ENCODE results near the gene TRIM38. TPM values are rescaled to one million over a fixed set of nuclear protein-coding genes. Genes with fewer than 3 reads are reported as not detected.
A peak's percentile ranks its signal among the peaks of the same experiment; 100 is the strongest.
"Not testable (repeated sequence)": the region's sequence is repeated elsewhere in the genome, so short reads cannot be mapped to it uniquely, and the experiment has no call there.

The TRIM38 gene
- total RNA-seq, 2 donors from 2014 or later: 2.5 to 5.2 TPM

- H3K4me3 ChIP-seq: no peak overlapping the region
- no peak overlapping the region for H3K27ac ChIP-seq
- TF ChIP-seq CTCF (IDR thresholded peaks at IDR 0.05): no peak
- peaks cover 5% of the 10 kb centered on the region for H3K36me3 ChIP-seq
- no peak for DNase-seq (ENCODE audit: low spot score)
- no peaks in the 10 kb centered on the region for H3K9me3 ChIP-seq
- no peaks in the 10 kb centered on the region for H3K4me1 ChIP-seq
- no peaks in the 10 kb centered on the region for H3K27me3 ChIP-seq
These were observed 38.0 kb downstream of the TRIM38 start for GRCh38 chr6:26000366-26001144.

- peak; percentile 80 for DNase-seq (ENCODE audit: low spot score)
- TF ChIP-seq CTCF (IDR thresholded peaks at IDR 0.05): peak; percentile 76 to 84
These were observed 40.6 kb downstream of the TRIM38 start for GRCh38 chr6:26003102-26003694.

GRCh38 chr6:26006086-26006939 is 43.7 kb downstream of the TRIM38 start:
- no peaks in the 10 kb centered on the region for H3K36me3 ChIP-seq
- no peak overlapping the region for H3K27ac ChIP-seq
- no peak overlapping the region for H3K4me3 ChIP-seq
- H3K9me3 ChIP-seq: no peaks in the 10 kb centered on the region
- H3K27me3 ChIP-seq: no peaks in the 10 kb centered on the region
- no peak for DNase-seq (ENCODE audit: low spot score)
- H3K4me1 ChIP-seq: no peaks in the 10 kb centered on the region
- TF ChIP-seq CTCF (IDR thresholded peaks at IDR 0.05): no peak

More at GRCh38 chr6:26003102-26003694, 40.6 kb downstream of the TRIM38 start:
- no peak overlapping the region for H3K27ac ChIP-seq
- H3K36me3 ChIP-seq: no peaks in the 10 kb centered on the region
- no peaks in the 10 kb centered on the region for H3K9me3 ChIP-seq
- H3K27me3 ChIP-seq: no peaks in the 10 kb centered on the region
- H3K4me1 ChIP-seq: no peaks in the 10 kb centered on the region
- H3K4me3 ChIP-seq: no peak overlapping the region

GRCh38 chr6:26006940-26007305 is 44.3 kb downstream of the TRIM38 start:
- H3K27me3 ChIP-seq; H3K4me1 ChIP-seq; H3K36me3 ChIP-seq; DNase-seq (ENCODE audit: low spot score); H3K4me3 ChIP-seq; H3K9me3 ChIP-seq; H3K27ac ChIP-seq: not testable (repeated sequence)

GRCh38 chr6:26008470-26008869 is 45.9 kb downstream of the TRIM38 start:
- Histone ChIP-seq H3K27ac (no peak overlapping the region), H3K4me3 (no peak overlapping the region), H3K36me3 (no peaks in the 10 kb centered on the region), H3K4me1 (no peaks in the 10 kb centered on the region), H3K9me3 (no peaks in the 10 kb centered on the region), H3K27me3 (no peaks in the 10 kb centered on the region)
- no peak for TF ChIP-seq CTCF (IDR thresholded peaks at IDR 0.05)
- DNase-seq (ENCODE audit: low spot score): no peak

- H3K9me3 ChIP-seq: no peaks in the 10 kb centered on the region
- no peak for TF ChIP-seq CTCF (IDR thresholded peaks at IDR 0.05)
- H3K4me1 ChIP-seq: no peaks in the 10 kb centered on the region
- H3K27me3 ChIP-seq: no peaks in the 10 kb centered on the region
- DNase-seq (ENCODE audit: low spot score): no peak
- no peak overlapping the region for H3K4me3 ChIP-seq
- H3K27ac ChIP-seq: no peak overlapping the region
- H3K36me3 ChIP-seq: no peaks in the 10 kb centered on the region
These were observed 47.2 kb downstream of the TRIM38 start for GRCh38 chr6:26009817-26010216.
